WERI-Rb-1 (cell line): Measurements from ENCODE around the gene MAP3K12.

Experiments
- DNase-seq: peaks from one replicate; pipeline ENCODE4 v3.0.0-alpha.2; 2020
- H3K27ac ChIP-seq: fragments of 250-450 bp; sonication (Bioruptor Pico); 2 replicates; pipeline ENCODE4 v1.5.1; 2020; ENCODE audit warnings: mild to moderate bottlenecking, moderate library complexity
- H3K27me3 ChIP-seq: fragments of 250-450 bp; sonication (Bioruptor Pico); 2 replicates; pipeline ENCODE4 v1.5.1; 2021; ENCODE audit warnings: mild to moderate bottlenecking, low read depth, moderate library complexity; ENCODE audit not compliant: insufficient read depth, severe bottlenecking
- H3K36me3 ChIP-seq: fragments of 250-450 bp; sonication (Bioruptor Pico); 2 replicates; pipeline ENCODE4 v1.5.1; 2020; ENCODE audit warnings: mild to moderate bottlenecking, moderate library complexity
- H3K4me3 ChIP-seq: 2 replicates; pipeline ENCODE4 v1.5.1; 2011; ENCODE audit warnings: low read depth, mild to moderate bottlenecking, control low read depth, low read length
- H3K9me3 ChIP-seq: fragments of 250-450 bp; sonication (Bioruptor Pico); 2 replicates; pipeline ENCODE4 v1.5.1; 2021; ENCODE audit warnings: mild to moderate bottlenecking, moderate library complexity; ENCODE audit not compliant: severe bottlenecking
- CTCF ChIP-seq: IDR thresholded peaks from 2 replicates; pipeline ENCODE4 v1.5.1; 2011; ENCODE audit warnings: low read depth, mild to moderate bottlenecking, control low read depth, inconsistent platforms, low read length

MAP3K12 gene

GRCh38 chr12:53514628-53515290 lies 15.5 kb upstream of the MAP3K12 start:
- Histone ChIP-seq H3K27ac (no peak overlapping the region), H3K4me3 (no peak overlapping the region), H3K9me3 (no peaks in the 10 kb centered on the region), H3K27me3 (no peaks in the 10 kb centered on the region), H3K36me3 (peaks cover 80% of the 10 kb centered on the region)
- no peak for TF ChIP-seq CTCF
- DNase-seq = no peak

DNA sequence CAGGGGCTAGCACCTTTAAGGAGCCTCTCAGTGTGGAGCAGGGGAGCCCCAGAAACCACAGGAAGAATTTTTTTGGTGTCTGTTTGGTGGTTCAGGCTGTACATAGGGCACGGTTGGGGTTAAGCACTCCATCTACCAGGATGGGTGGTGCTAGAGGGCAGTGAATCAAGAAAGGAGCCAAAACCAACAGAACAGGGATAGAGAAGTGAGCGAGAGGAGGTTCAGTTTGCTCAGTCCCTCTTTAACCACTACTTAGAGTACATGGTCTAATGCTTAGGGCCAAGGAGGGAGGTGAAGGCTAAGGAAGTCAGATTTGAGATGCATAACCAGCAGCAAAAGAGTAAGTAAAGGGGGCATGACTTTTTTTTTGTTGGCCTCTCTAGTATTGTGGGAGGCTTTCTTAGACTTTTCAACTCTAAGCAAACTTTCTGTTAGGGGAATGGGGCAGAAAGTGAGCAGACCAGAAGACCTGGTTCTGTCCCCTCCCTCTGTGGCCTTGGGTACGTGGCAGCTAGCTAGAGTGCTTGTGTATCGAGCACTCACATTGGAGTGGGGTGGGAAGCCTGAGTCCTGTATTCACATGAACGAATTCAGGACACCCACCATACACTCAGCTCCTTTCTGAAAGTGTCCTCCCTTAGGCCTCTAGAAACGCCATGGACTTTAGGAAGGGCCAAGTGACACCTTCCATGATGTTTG lies 14.6 kb upstream of the MAP3K12 start:
- no peaks in the 10 kb centered on the region for H3K27me3 ChIP-seq
- no peak overlapping the region for H3K4me3 ChIP-seq
- DNase-seq = no peak
- TF ChIP-seq CTCF = no peak
- no peaks in the 10 kb centered on the region for H3K9me3 ChIP-seq
- peaks cover 71% of the 10 kb centered on the region for H3K36me3 ChIP-seq
- no peak overlapping the region for H3K27ac ChIP-seq

DNA sequence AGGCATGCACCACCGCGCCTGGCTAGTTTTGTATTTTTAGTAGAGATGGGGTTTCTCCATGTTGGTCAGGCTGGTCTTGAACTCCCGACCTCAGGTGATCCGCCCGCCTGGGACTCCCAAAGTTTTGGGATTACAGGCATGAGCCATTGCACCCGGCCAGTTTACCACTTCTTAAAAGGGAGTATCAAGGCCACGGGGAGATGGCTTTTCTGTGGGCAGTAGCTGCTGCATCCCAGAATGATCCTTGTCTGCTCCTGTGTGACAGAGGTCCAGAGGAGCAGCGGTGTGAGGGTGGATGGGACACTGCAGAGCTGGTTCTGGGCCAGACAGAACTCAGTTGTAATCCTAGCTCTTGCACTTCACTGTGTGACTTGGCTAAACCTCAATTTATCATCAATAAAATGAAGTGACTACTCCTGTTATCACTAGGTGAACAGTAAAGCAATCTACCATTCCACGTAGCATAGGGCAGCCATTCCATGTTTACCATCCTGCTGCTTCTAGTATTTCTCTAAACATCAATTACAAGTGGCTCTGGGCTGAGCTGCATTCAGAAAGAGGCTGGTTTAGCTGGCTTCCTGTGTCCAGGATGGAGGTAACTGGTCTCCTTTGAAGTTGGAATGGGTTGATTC lies 11.0 kb upstream of the MAP3K12 start:
- DNase-seq = no peak

GRCh38 chr12:53508534-53509170 lies 9.4 kb upstream of the MAP3K12 start:
- DNase-seq = peak; percentile 90
- Histone ChIP-seq H3K4me3 (peak overlapping the region; percentile 20), H3K27ac (peak overlapping the region; percentile 90), H3K27me3 (no peaks in the 10 kb centered on the region), H3K9me3 (no peaks in the 10 kb centered on the region), H3K36me3 (peaks cover 56% of the 10 kb centered on the region)
- TF ChIP-seq CTCF = peak; percentile 94

More for the DNA sequence above, 11.0 kb upstream of the MAP3K12 start:
- no peak for TF ChIP-seq CTCF
- Histone ChIP-seq H3K36me3 (peaks cover 56% of the 10 kb centered on the region), H3K27ac (no peak overlapping the region), H3K27me3 (no peaks in the 10 kb centered on the region), H3K9me3 (no peaks in the 10 kb centered on the region), H3K4me3 (no peak overlapping the region)

DNA sequence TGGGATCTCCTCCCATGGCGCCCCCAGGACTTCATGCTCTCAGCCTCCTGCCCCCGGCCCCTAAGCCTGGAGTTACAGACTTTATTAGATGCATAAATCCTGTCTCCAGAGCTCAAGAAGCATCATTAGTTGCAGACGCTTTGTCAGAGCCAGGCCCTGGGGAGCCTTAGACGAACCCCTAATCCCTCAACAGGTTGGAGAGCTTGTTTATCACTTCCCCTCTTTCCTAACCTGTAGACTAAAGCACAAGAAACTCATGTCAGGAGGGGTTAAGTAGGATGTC lies 8.3 kb upstream of the MAP3K12 start:
- peak; percentile 88 for DNase-seq
- Histone ChIP-seq H3K4me3 (no peak overlapping the region), H3K27me3 (no peaks in the 10 kb centered on the region), H3K9me3 (no peaks in the 10 kb centered on the region), H3K27ac (peak overlapping the region; percentile 90), H3K36me3 (peaks cover 60% of the 10 kb centered on the region)
- no peak for TF ChIP-seq CTCF
